AG10803 (cell line): ENCODE measurements around the gene MARCHF3.
"Not testable (repeated sequence)": the region's sequence is repeated elsewhere in the genome, so short reads cannot be mapped to it uniquely, and the experiment has no call there.

Source experiments
- DNase-seq: peaks from one replicate; pipeline ENCODE4 v3.0.0; 2010; ENCODE audit warnings: low read depth
- H3K4me3 ChIP-seq: 2 replicates; pipeline ENCODE4 v1.5.1; 2011; ENCODE audit warnings: mild to moderate bottlenecking, low read length, control low read depth
- CTCF ChIP-seq: conservative IDR thresholded peaks from 2 replicates; pipeline ENCODE4 v1.5.1; 2011; ENCODE audit warnings: mild to moderate bottlenecking, low read length, control low read depth, inconsistent platforms

MARCHF3 gene

GRCh38 chr5:127011961-127012644, 18.3 kb downstream of the MARCHF3 start:
- no peak for DNase-seq
- TF ChIP-seq CTCF: no peak
- no peak overlapping the region for H3K4me3 ChIP-seq

DNA sequence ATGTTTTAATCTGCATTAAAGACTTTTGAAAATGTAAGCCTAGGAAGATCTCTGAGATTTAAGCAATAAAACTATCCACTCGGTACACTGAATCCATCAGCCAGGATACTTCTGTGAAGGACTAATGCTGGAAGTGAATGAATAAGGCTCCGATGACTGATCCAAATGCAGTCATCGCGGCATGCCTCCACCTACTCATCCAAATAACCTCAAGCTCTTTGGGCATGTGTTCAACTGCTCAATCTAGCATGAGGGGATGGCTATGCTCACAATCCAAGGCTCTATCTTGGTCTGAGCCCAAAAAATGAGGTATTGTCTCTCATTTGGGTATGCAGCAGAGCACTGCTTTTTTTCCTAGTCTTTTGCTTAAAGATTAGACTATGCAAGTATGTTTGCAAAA, 19.2 kb downstream of the MARCHF3 start:
- H3K4me3 ChIP-seq: no peak overlapping the region
- no peak for TF ChIP-seq CTCF
- peak; percentile 89 for DNase-seq

GRCh38 chr5:127010362-127010761, 20.0 kb downstream of the MARCHF3 start:
- TF ChIP-seq CTCF: no peak
- DNase-seq: peak; percentile 63
- H3K4me3 ChIP-seq: no peak overlapping the region

- no peak overlapping the region for H3K4me3 ChIP-seq
- no peak for TF ChIP-seq CTCF
- no peak for DNase-seq
These were observed 20.6 kb downstream of the MARCHF3 start for GRCh38 chr5:127009784-127010183.

- H3K4me3 ChIP-seq: no peak overlapping the region
- DNase-seq: no peak
These were observed 21.9 kb downstream of the MARCHF3 start for GRCh38 chr5:127008300-127008975.

GRCh38 chr5:127007522-127007921, 22.8 kb downstream of the MARCHF3 start:
- DNase-seq: no peak
- no peak overlapping the region for H3K4me3 ChIP-seq
- TF ChIP-seq CTCF: no peak

More at GRCh38 chr5:127008300-127008975, 21.9 kb downstream of the MARCHF3 start:
- no peak for TF ChIP-seq CTCF

GRCh38 chr5:127006744-127007143, 23.6 kb downstream of the MARCHF3 start:
- DNase-seq: peak; percentile 48
- TF ChIP-seq CTCF: no peak
- no peak overlapping the region for H3K4me3 ChIP-seq

- DNase-seq: not testable (repeated sequence)
These were observed 25.1 kb downstream of the MARCHF3 start for GRCh38 chr5:127005282-127005681.

More at GRCh38 chr5:127005282-127005681, 25.1 kb downstream of the MARCHF3 start:
- not testable (repeated sequence) for H3K4me3 ChIP-seq
